ENCODE measurements around the gene NOL4L. TPM values are rescaled to one million over a fixed set of nuclear protein-coding genes. Genes with fewer than 3 reads are reported as not detected.

The NOL4L gene
- total RNA-seq, 2 donors from 2014 or later, result 60.9 to 62.9 TPM

GRCh38 chr20:32574296-32575226 lies 10.6 kb downstream of the NOL4L start:
- H3K4me3 Mint-ChIP-seq, result no peak overlapping the region
- no peaks in the 10 kb centered on the region for H3K27me3 Mint-ChIP-seq
- no peaks in the 10 kb centered on the region for H3K36me3 Mint-ChIP-seq (ENCODE audit: low read depth)
- H3K9me3 ChIP-seq (ENCODE audit: control insufficient read depth, low read length, poor library complexity, severe bottlenecking), result no peaks in the 10 kb centered on the region
- no peak for DNase-seq
- H3K4me1 Mint-ChIP-seq, result peaks cover 54% of the 10 kb centered on the region
- ATAC-seq, result peak; percentile 30
- H3K27ac Mint-ChIP-seq, result no peak overlapping the region

- no peak for ATAC-seq
- H3K4me1 Mint-ChIP-seq, result peaks cover 53% of the 10 kb centered on the region
- no peaks in the 10 kb centered on the region for H3K36me3 Mint-ChIP-seq (ENCODE audit: low read depth)
- no peak for DNase-seq
- no peak overlapping the region for H3K4me3 Mint-ChIP-seq
- no peaks in the 10 kb centered on the region for H3K9me3 ChIP-seq (ENCODE audit: control insufficient read depth, low read length, poor library complexity, severe bottlenecking)
- no peak overlapping the region for H3K27ac Mint-ChIP-seq
- H3K27me3 Mint-ChIP-seq, result no peaks in the 10 kb centered on the region
Measured at GRCh38 chr20:32573167-32573851, 11.8 kb downstream of the NOL4L start.

GRCh38 chr20:32572271-32572968 lies 12.7 kb downstream of the NOL4L start:
- Mint-ChIP-seq H3K4me1 (peaks cover 47% of the 10 kb centered on the region), H3K27ac (peak overlapping the region; percentile 72), H3K36me3 (ENCODE audit: low read depth) (no peaks in the 10 kb centered on the region), H3K4me3 (no peak overlapping the region), H3K27me3 (no peaks in the 10 kb centered on the region)
- ATAC-seq, result no peak
- DNase-seq, result no peak
- no peaks in the 10 kb centered on the region for H3K9me3 ChIP-seq (ENCODE audit: control insufficient read depth, low read length, poor library complexity, severe bottlenecking)

GRCh38 chr20:32571566-32571965 lies 13.6 kb downstream of the NOL4L start:
- DNase-seq (no peak), ATAC-seq (no peak)
- H3K27ac Mint-ChIP-seq, result peak overlapping the region; percentile 72
- no peaks in the 10 kb centered on the region for H3K27me3 Mint-ChIP-seq
- no peak overlapping the region for H3K4me3 Mint-ChIP-seq
- no peaks in the 10 kb centered on the region for H3K9me3 ChIP-seq (ENCODE audit: control insufficient read depth, low read length, poor library complexity, severe bottlenecking)
- H3K4me1 Mint-ChIP-seq, result peaks cover 44% of the 10 kb centered on the region
- no peaks in the 10 kb centered on the region for H3K36me3 Mint-ChIP-seq (ENCODE audit: low read depth)

- Mint-ChIP-seq H3K36me3 (ENCODE audit: low read depth) (no peaks in the 10 kb centered on the region), H3K4me3 (no peak overlapping the region), H3K27ac (peak overlapping the region; percentile 72), H3K4me1 (peaks cover 48% of the 10 kb centered on the region), H3K27me3 (no peaks in the 10 kb centered on the region)
- no peaks in the 10 kb centered on the region for H3K9me3 ChIP-seq (ENCODE audit: control insufficient read depth, low read length, poor library complexity, severe bottlenecking)
- ATAC-seq (no peak), DNase-seq (no peak)
Measured at GRCh38 chr20:32570401-32571190, 14.5 kb downstream of the NOL4L start.

GRCh38 chr20:32569380-32570305 lies 15.5 kb downstream of the NOL4L start:
- peaks cover 50% of the 10 kb centered on the region for H3K4me1 Mint-ChIP-seq
- no peak overlapping the region for H3K4me3 Mint-ChIP-seq
- no peaks in the 10 kb centered on the region for H3K36me3 Mint-ChIP-seq (ENCODE audit: low read depth)
- ATAC-seq, result no peak
- H3K27ac Mint-ChIP-seq, result peak overlapping the region; percentile 72
- H3K27me3 Mint-ChIP-seq, result no peaks in the 10 kb centered on the region
- no peak for DNase-seq
- H3K9me3 ChIP-seq (ENCODE audit: control insufficient read depth, low read length, poor library complexity, severe bottlenecking), result no peaks in the 10 kb centered on the region

- Mint-ChIP-seq H3K27ac (no peak overlapping the region), H3K4me1 (peaks cover 49% of the 10 kb centered on the region), H3K4me3 (no peak overlapping the region), H3K27me3 (no peaks in the 10 kb centered on the region), H3K36me3 (ENCODE audit: low read depth) (no peaks in the 10 kb centered on the region)
- no peak for ATAC-seq
- H3K9me3 ChIP-seq (ENCODE audit: control insufficient read depth, low read length, poor library complexity, severe bottlenecking), result no peaks in the 10 kb centered on the region
- no peak for DNase-seq
Measured at GRCh38 chr20:32569018-32569379, 16.1 kb downstream of the NOL4L start.

- Mint-ChIP-seq H3K36me3 (ENCODE audit: low read depth) (no peaks in the 10 kb centered on the region), H3K4me1 (peaks cover 40% of the 10 kb centered on the region), H3K27ac (no peak overlapping the region), H3K4me3 (no peak overlapping the region), H3K27me3 (no peaks in the 10 kb centered on the region)
- H3K9me3 ChIP-seq (ENCODE audit: control insufficient read depth, low read length, poor library complexity, severe bottlenecking), result no peaks in the 10 kb centered on the region
- DNase-seq (no peak), ATAC-seq (no peak)
Measured at GRCh38 chr20:32567384-32568178, 17.6 kb downstream of the NOL4L start.

GRCh38 chr20:32566379-32567374 lies 18.5 kb downstream of the NOL4L start:
- no peaks in the 10 kb centered on the region for H3K36me3 Mint-ChIP-seq (ENCODE audit: low read depth)
- H3K4me1 Mint-ChIP-seq, result peaks cover 39% of the 10 kb centered on the region
- no peak overlapping the region for H3K4me3 Mint-ChIP-seq
- H3K9me3 ChIP-seq (ENCODE audit: control insufficient read depth, low read length, poor library complexity, severe bottlenecking), result no peaks in the 10 kb centered on the region
- no peaks in the 10 kb centered on the region for H3K27me3 Mint-ChIP-seq
- peak overlapping the region; percentile 55 for H3K27ac Mint-ChIP-seq
- DNase-seq (no peak), ATAC-seq (no peak)

- ATAC-seq (no peak), DNase-seq (no peak)
- Mint-ChIP-seq H3K4me3 (no peak overlapping the region), H3K27me3 (no peaks in the 10 kb centered on the region), H3K27ac (peak overlapping the region; percentile 55), H3K4me1 (peaks cover 37% of the 10 kb centered on the region), H3K36me3 (ENCODE audit: low read depth) (no peaks in the 10 kb centered on the region)
- H3K9me3 ChIP-seq (ENCODE audit: control insufficient read depth, low read length, poor library complexity, severe bottlenecking), result no peaks in the 10 kb centered on the region
Measured at GRCh38 chr20:32565735-32566032, 19.4 kb downstream of the NOL4L start.

All from T-helper 17 cell (primary cell).